Dedifferentiated amniotic fluid mesenchymal stem cell (primary cell): ENCODE data around the gene CHRNA5.

Source experiments
- DNase-seq: peaks from one replicate; pipeline ENCODE4 v3.0.0-alpha.2; 2016; ENCODE audit errors: extremely low spot score

CHRNA5 gene

GRCh38 chr15:78620527-78621421 lies 55.5 kb downstream of the CHRNA5 start, which contains the start of gene CHRNA3:
Gene CHRNA3, minus strand, starts transcription at chr15:78620996. Its CDS starts 202 bp downstream, at chr15:78620794.
- no peak for DNase-seq

- DNase-seq, result no peak
Observed at GRCh38 chr15:78621810-78622402, 56.6 kb downstream of the CHRNA5 start.

DNA sequence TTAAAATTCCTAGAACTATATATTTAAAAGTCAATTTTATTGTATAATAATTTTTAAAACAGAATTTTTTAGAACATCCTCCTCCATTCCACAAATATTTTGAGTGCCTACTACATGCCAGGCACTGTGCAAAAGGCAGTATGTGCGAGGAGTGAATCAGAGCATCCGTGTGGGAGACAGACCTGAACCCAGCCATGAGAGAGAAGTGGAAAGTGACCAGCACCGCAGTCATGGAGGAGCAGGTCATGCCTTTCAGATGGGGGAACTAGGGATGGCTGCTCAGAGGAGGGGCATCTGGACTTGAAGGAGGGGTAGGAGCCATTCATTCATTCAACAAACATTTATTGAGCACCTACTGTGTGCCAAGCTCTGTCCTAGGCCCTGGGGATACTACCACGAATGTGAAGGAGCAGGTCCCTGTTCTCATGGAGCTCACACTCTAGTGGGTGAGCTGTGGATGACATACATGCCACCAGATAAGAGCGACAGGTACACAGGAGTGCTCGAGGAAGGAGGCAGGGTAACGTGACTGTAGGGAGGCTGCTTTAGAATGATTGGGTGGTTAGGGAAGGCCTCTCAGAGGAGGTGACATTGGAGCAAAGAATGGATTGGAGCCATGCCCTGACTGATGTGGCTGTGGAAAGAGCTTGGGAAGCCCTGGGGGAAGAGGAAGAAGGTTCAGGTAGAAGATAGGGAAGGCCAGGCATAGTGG lies 58.6 kb downstream of the CHRNA5 start:
- DNase-seq, result no peak

GRCh38 chr15:78624651-78625590 lies 59.6 kb downstream of the CHRNA5 start:
- no peak for DNase-seq

DNA sequence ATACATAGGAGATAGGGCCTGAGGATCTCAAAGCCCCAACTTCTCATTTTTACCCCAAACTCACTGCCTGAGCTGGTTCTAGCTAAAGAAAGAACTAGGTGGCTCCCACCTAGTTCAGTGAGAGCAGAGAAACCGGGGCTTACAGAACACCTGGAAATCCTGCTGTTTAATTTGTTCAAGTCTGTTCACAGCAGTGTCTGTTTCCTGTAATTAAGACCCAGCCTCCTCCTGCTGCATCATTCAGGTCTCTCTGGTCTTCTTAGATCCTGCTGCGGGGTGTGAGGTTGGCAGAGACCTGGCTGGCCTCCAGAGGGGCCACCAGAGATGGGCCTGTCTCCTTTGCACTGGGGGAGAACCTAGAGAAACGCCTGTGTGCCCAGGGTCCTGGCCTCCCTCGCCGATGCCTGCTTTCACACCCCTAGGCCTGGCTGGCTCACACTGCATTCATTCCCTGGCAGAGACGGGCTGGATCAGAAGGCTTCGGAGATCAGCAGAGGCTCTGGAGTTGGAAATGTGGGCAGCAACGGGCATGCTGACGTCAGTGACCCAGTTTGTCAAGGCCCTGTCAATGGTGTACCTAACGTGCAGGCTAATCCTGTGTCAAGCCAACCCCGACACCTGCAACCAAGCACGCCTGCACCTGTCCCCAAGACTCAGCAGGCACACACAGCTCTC lies 60.4 kb downstream of the CHRNA5 start:
- DNase-seq, result no peak

GRCh38 chr15:78626381-78626995 lies 61.2 kb downstream of the CHRNA5 start:
- DNase-seq, result no peak

GRCh38 chr15:78627348-78627747 lies 62.0 kb downstream of the CHRNA5 start:
- no peak for DNase-seq

GRCh38 chr15:78628227-78628626 lies 62.9 kb downstream of the CHRNA5 start:
- DNase-seq, result no peak

DNA sequence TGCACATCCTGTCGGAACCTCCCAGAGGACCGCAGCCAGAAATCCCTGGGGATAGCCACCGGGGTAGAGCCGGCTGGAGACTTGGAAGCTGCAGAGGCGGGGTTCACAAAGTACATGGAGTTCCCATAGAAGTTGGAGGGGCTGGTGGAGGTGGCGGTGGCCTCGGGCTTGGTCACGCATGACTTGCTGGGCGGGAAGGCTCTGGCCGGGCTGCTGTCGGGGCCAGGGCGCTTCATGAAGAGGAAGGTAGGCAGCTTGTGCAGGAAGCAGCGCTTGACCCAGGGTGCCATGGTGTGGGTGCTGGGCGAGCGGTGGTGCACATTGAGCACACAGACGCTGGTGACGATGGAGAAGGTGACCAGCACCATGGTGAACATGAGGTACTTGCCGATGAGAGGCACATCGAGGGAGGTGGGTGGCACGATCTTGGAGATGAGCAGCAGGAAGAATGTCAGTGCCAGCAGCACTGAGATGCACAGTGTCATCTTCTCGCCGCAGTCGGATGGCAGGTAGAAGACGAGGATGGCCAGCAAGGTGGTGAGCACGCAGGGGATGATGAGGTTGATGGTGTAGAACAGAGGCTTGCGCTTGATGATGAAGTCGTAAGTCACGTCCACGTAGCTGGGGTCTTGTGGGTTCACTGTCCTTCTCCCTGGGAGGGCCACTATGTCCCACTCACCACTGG lies 63.9 kb downstream of the CHRNA5 start:
- no peak for DNase-seq

GRCh38 chr15:78629716-78630065 lies 64.4 kb downstream of the CHRNA5 start:
- DNase-seq, result no peak

GRCh38 chr15:78630886-78631633 lies 65.7 kb downstream of the CHRNA5 start:
- DNase-seq, result no peak

DNA sequence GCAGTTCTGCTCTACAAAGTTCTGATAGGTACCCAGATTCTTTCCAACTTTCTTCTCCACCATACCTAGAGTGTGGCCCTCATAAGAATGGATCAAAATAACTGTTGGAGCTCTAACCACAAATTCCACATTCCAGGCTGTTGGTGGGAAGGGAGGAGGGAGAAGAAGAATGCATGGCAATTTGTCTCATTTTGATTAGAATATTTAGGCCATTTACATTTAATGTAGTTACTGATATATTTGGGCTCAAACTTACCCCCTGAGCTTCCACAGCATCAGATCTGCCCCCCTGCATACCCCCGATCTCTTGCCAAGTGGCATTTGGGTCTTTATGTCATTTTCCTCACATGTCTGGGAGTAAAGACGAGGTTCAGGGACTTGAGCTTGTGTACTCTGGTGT lies 68.0 kb downstream of the CHRNA5 start:
- DNase-seq, result no peak

- no peak for DNase-seq
Observed at GRCh38 chr15:78634210-78635145, 69.2 kb downstream of the CHRNA5 start.

DNA sequence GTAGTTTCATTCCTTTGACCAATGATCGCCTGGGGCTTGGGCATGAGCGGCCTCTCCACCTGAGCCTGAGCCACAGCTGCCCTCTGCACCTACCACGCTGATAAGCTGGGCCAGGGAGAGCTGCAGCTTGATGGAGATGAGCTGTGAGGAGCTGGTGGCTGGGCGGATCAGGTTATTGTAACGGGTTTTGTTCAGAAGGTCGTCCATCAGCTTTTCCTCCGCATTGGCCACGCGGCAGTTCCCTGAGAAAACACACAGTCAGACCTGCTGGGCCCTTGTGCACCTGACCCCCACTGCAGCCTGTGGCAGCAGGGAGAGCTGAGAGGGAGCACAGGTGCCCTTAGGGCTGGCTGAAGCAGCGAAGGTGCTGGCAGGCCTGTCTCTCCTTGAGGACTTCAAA lies 70.0 kb downstream of the CHRNA5 start:
- DNase-seq, result no peak

DNA sequence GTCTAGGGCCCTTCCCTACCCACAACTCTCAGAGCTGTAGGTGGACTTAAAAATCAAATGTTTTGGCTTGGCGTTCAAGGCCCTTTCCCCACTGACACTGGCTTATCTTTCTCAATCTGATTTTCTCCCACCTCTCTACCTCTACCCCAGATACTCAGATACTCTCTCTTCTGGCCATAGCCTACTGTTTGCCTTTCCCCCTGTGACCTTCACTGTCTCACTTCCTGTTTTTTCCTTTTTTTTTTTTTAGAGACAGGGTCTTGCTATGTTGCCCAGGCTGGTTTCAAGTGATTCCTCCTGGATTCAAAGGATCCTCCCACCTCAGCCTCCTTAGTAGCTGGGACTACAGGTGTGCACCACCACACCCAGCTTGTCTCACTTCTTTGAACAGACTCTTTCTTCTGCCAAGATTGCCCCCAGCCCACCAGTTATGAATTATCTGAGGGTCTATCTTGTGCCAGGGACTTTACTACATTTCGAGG lies 71.1 kb downstream of the CHRNA5 start:
- DNase-seq, result no peak

DNA sequence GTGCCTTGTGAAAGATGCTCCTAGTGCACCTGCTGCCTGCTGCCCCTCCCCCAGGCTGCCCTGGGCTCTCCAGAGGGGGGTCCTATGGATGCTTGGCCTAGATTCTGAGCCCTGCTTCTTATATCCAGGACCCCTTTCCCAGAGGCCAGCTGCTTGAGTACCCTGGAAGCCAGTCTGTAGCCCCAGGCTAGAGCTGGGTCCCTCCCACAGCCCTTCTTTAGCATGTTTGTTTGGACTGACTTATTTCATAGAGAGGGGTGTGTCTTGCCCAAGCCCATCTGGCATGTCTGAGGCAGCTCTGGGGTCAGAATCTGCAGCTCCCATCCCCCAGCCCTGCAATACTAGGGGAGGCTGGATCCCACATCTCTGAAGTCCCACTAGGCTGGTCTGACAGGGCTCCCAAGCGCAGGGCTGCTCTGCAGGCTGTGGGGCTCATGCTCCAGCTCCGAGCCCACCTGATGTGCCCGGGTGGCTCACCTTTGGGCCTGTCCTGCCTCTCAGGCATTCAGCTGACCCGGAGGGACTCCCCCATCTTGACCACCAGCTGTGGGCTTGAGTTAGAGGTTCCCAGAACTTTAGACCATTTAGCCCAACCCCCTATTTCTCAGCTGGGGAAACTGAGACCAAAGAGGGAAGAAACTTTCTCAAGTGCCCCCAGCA lies 72.6 kb downstream of the CHRNA5 start:
- no peak for DNase-seq

DNA sequence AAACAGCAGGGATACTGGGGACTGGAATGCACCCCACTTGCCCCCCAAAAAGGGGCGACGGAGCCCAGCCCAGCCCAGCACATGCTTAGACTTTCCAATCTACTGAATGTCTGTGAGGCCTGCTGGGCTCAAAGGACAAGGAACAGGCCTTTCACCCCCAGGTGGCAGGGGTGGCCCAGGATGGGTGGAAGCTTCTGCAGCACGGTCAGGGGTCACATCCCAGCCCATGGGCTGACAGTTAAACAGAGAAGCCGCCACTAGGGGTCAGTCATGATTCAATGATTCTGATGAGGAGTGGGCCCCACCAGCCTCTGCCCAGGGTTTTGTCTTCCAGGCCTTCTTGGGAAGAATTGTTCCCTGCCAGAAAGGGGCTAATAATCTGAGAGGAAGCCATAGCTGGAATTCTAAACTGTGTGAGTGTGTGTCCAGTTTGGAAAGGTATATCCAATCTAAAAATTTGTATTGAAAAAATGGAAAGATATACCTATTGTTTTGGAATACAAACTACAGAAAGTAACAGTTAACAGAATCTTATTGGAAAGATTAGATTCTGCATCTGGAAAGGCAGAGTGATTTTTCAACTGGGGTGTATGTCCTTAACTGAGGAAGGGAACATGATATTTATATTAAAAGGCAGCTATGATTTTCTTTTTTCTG lies 73.5 kb downstream of the CHRNA5 start:
- no peak for DNase-seq
